HepG2 (cell line): Measurements from ENCODE around the gene ANO4. TPM values are rescaled to one million over a fixed set of nuclear protein-coding genes. Genes with fewer than 3 reads are reported as not detected.

Experiments used
- ATAC-seq: fragments of 200-7000 bp; cut with Tn5 transposase; 3 replicates; pipeline ENCODE4 v1.9.1; 2020; ENCODE audit warnings: mild to moderate bottlenecking, moderate library complexity
- BruUV-seq: library from RNA; stranded (reverse); fragments of 400-500 nt; replicated peaks from 2 replicates; lab custom pipeline; 2021; lab: Mats Ljungman, UMichigan
- CTCF ChIA-PET: fragments of 300-600 bp; formaldehyde crosslinking; extraction: SDS; loops from one replicate; lab custom pipeline; 2021; ENCODE audit warnings: low total read pairs, inconsistent platforms, low intra/inter-chr PET ratio; lab: Yijun Ruan, JAX
- POLR2A ChIA-PET: fragments of 350-600 bp; sonication (Branson Sonifier 250); formaldehyde crosslinking; loops from one replicate; lab custom pipeline; 2020; ENCODE audit warnings: antibody characterized with exemption, inconsistent platforms; lab: Yijun Ruan, JAX
- DNase-seq: peaks from one replicate; pipeline ENCODE4 v3.0.0-alpha.2; 2015; ENCODE audit warnings: low spot score
- FAIRE-seq: peaks from 3 replicates; lab custom pipeline; 2011; peaks lifted over from hg19 to GRCh38; lab: Jason Lieb, UNC
- H2AFZ ChIP-seq: one replicate; pipeline ENCODE4 v1.6.1; 2011; ENCODE audit warnings: low read length, inconsistent platforms
- H3K27ac ChIP-seq: fragments of 300-600 bp; 3 replicates; pipeline ENCODE4 v1.8.0; 2011; ENCODE audit warnings: mixed run types, mild to moderate bottlenecking, mixed read lengths, low read length, inconsistent platforms; ENCODE audit not compliant: insufficient read depth; ENCODE audit errors: extremely low read length
- H3K27me3 ChIP-seq, 2 experiments: fragments of 200-600 bp in 1 of 2; 2 replicates in 1 of 2; 3 replicates in 1 of 2; pipeline versions ENCODE4 v1.6.0 to v1.8.0; 2011; ENCODE audit warnings: low read length in 2 of 2, mild to moderate bottlenecking in 2 of 2, moderate library complexity in 2 of 2, inconsistent platforms in 1 of 2; ENCODE audit not compliant: insufficient read depth in 2 of 2, control insufficient read depth in 1 of 2
- H3K36me3 ChIP-seq, 2 experiments: fragments of 200-600 bp in 1 of 2; replicated peaks in 1 of 2; 2 replicates in 1 of 2; 3 replicates in 1 of 2; pipeline versions ENCODE4 v1.5.1 to v1.8.0; 2011; ENCODE audit warnings: low read length in 2 of 2, inconsistent platforms in 1 of 2; ENCODE audit not compliant: insufficient read depth in 2 of 2, control insufficient read depth in 1 of 2
- H3K4me1 ChIP-seq: 2 replicates; pipeline ENCODE4 v1.5.1; 2012; ENCODE audit warnings: low read length, inconsistent platforms; ENCODE audit not compliant: insufficient read depth
- H3K4me2 ChIP-seq: 2 replicates; pipeline ENCODE4 v1.6.0; 2011; ENCODE audit warnings: low read depth, low read length, inconsistent platforms
- H3K4me3 ChIP-seq, 3 experiments: fragments of 200-600 bp in 1 of 3; sonication (generic), shearing (Covaris generic) in 1 of 3; replicated peaks in 1 of 3; 2 replicates each; pipeline ENCODE4 v1.5.1; 2011 to 2016; ENCODE audit warnings: low read length in 3 of 3, inconsistent platforms in 2 of 3, low read depth in 2 of 3, mild to moderate bottlenecking in 2 of 3, control low read depth in 1 of 3, mixed read lengths in 1 of 3; ENCODE audit not compliant: insufficient read depth in 1 of 3
- H3K79me2 ChIP-seq: one replicate; pipeline ENCODE4 v1.6.1; 2011; ENCODE audit warnings: low read length, inconsistent platforms; ENCODE audit not compliant: insufficient read depth
- H3K9ac ChIP-seq: 2 replicates; pipeline ENCODE4 v1.6.0; 2011; ENCODE audit warnings: mild to moderate bottlenecking, low read depth, low read length, inconsistent platforms; ENCODE audit not compliant: insufficient read depth
- H3K9me3 ChIP-seq: 2 replicates; pipeline ENCODE4 v1.5.1; 2012; ENCODE audit warnings: mild to moderate bottlenecking, low read length
- H4K20me1 ChIP-seq: 2 replicates; pipeline ENCODE4 v1.6.0; 2011; ENCODE audit warnings: inconsistent platforms, mild to moderate bottlenecking, low read length, moderate library complexity; ENCODE audit not compliant: insufficient read depth
- BCL6 ChIP-seq: IDR thresholded peaks from 2 replicates; pipeline ENCODE4 v1.6.1; 2016; ENCODE audit warnings: missing genetic modification reagents, missing compliant biosample characterization
- DR1 ChIP-seq: sonication (generic); formaldehyde crosslinking; IDR thresholded peaks from 2 replicates; pipeline ENCODE4 v1.8.0; 2021; ENCODE audit warnings: mild to moderate bottlenecking, missing genetic modification reagents, inconsistent platforms
- ELF1 ChIP-seq: sonication (generic); formaldehyde crosslinking; IDR thresholded peaks from 2 replicates; pipeline ENCODE4 v1.4.0; 2020; ENCODE audit warnings: missing genetic modification reagents
- FOXA1 ChIP-seq, 2 experiments: fragments of 450-650 bp in 1 of 2; sonication (generic) in 1 of 2; formaldehyde crosslinking in 1 of 2; IDR thresholded peaks; 2 replicates each; pipeline versions ENCODE4 v1.4.0 to v1.6.1; 2016 to 2020; ENCODE audit warnings: missing genetic modification reagents in 1 of 2
- GMEB1 ChIP-seq: sonication (generic); formaldehyde crosslinking; IDR thresholded peaks from 2 replicates; pipeline ENCODE4 v1.5.1; 2020; ENCODE audit warnings: missing genetic modification reagents, mild to moderate bottlenecking, borderline replicate concordance
- KLF6 ChIP-seq: IDR thresholded peaks from 2 replicates; pipeline ENCODE4 v1.8.0; 2016; ENCODE audit warnings: missing biosample characterization, missing genetic modification reagents
- MXD4 ChIP-seq: IDR thresholded peaks from 2 replicates; pipeline ENCODE4 v1.6.1; 2016; ENCODE audit warnings: mild to moderate bottlenecking, missing biosample characterization, missing genetic modification reagents
- NCOA2 ChIP-seq: sonication (generic); formaldehyde crosslinking; IDR thresholded peaks from 2 replicates; pipeline ENCODE4 v1.8.0; 2022; ENCODE audit warnings: inconsistent platforms
- PRDM4 ChIP-seq: sonication (generic); formaldehyde crosslinking; IDR thresholded peaks from 2 replicates; pipeline ENCODE4 v1.9.0; 2021; ENCODE audit warnings: missing genetic modification reagents, borderline replicate concordance
- ZBED4 ChIP-seq: sonication (generic); formaldehyde crosslinking; IDR thresholded peaks from 2 replicates; pipeline ENCODE4 v1.4.0; 2020; ENCODE audit warnings: missing genetic modification reagents, borderline replicate concordance
- ZKSCAN1 ChIP-seq: fragments of 150-350 bp; IDR thresholded peaks from 2 replicates; pipeline ENCODE4 v1.6.1; 2014; ENCODE audit warnings: low read length
- ZMYM2 ChIP-seq: sonication (generic); formaldehyde crosslinking; IDR thresholded peaks from 2 replicates; pipeline ENCODE4 v1.8.0; 2022; ENCODE audit warnings: mild to moderate bottlenecking, missing genetic modification reagents
- ZNF143 ChIP-seq: sonication (generic); formaldehyde crosslinking; IDR thresholded peaks from 2 replicates; pipeline ENCODE4 v1.4.0; 2020; ENCODE audit warnings: missing genetic modification reagents
- ZNF335 ChIP-seq: sonication (generic); formaldehyde crosslinking; IDR thresholded peaks from 2 replicates; pipeline ENCODE4 v1.4.0; 2020; ENCODE audit warnings: missing genetic modification reagents
- ZNF414 ChIP-seq: sonication (generic); formaldehyde crosslinking; IDR thresholded peaks from 2 replicates; pipeline ENCODE4 v1.5.0; 2020; ENCODE audit warnings: missing genetic modification reagents
- ZNF619 ChIP-seq: sonication (generic); formaldehyde crosslinking; IDR thresholded peaks from 2 replicates; pipeline ENCODE4 v1.4.0; 2020; ENCODE audit warnings: mild to moderate bottlenecking, missing genetic modification reagents
- ZNF850 ChIP-seq: sonication (generic); formaldehyde crosslinking; conservative IDR thresholded peaks from 2 replicates; pipeline ENCODE4 v1.9.0; 2021; ENCODE audit warnings: mild to moderate bottlenecking, missing genetic modification reagents
- WGBS: methylation state at CpG from one replicate; pipeline ENCODE4 v1.1.6; 2017; ENCODE audit warnings: low lambda C conversion rate; 5-methylcytosine and 5-hydroxymethylcytosine counted together
- in situ Hi-C: cut with HindIII; loops from 2 replicates; pipeline ENCODE4 v1.10.0; 2017; ENCODE audit warnings: low pct_unique_long_range_greater_than_20kb; ENCODE audit not compliant: extremely low pct_ligation_motif_present
- intact Hi-C: fragments of 100-400 bp; cut with micrococcal nuclease; formaldehyde crosslinking; loops from one replicate; pipeline ENCODE4 v1.10.0; 2022; ENCODE audit not compliant: unreplicated experiment
- polyA plus RNA-seq, 8 experiments: library from polyadenylated mRNA; depleted of rRNA in 3 of 8; stranded (reverse) in 7 of 8; unstranded in 1 of 8; fragments of >200 nt; fragmentation: Illumina TruSeq in 4 of 8; extraction: Trizol in 4 of 8; gene quantifications; 2 replicates each; pipeline versions ENCODE4 v1.2.1 to v1.2.3, GENCODE V29; 2011 to 2016; ENCODE audit warnings: low read depth in 4 of 8, missing spikeins in 1 of 8, mixed read lengths in 1 of 8; ENCODE audit not compliant: insufficient read depth in 1 of 8
- total RNA-seq, 5 experiments: library from RNA; depleted of rRNA; stranded (reverse); fragments of >200 nt; fragmentation: Illumina TruSeq; extraction: Trizol; gene quantifications; 2 replicates each; pipeline ENCODE4 v1.2.3, GENCODE V29; 2016; ENCODE audit warnings: low read depth in 1 of 5

ANO4 gene
- total and polyA plus RNA-seq, 2 of the 13 experiments (the other 11 are each of a cell fraction or from before 2014, with no cell fraction given): not detected

GRCh38 chr12:100842156-100842555 is 47.6 kb downstream of the ANO4 start (continued):
- no peak for TF ChIP-seq PRDM4 (CRISPR knock-in tag)
- no peak for TF ChIP-seq MXD4 (CRISPR knock-in tag)
- no peak for TF ChIP-seq ZMYM2
- no peak for TF ChIP-seq ZNF619 (CRISPR knock-in tag)
- no peak for TF ChIP-seq ELF1 (CRISPR knock-in tag)
- no peak for TF ChIP-seq GMEB1 (CRISPR knock-in tag)
- no peak for TF ChIP-seq ZNF335
- TF ChIP-seq FOXA1 (IDR thresholded peaks at IDR 0.05): no peak
- no peak for TF ChIP-seq FOXA1 (CRISPR knock-in tag; IDR thresholded peaks at IDR 0.05)

GRCh38 chr12:100843061-100843460 is 48.5 kb downstream of the ANO4 start:
- in situ Hi-C loops: no loop called here
- no peak for FAIRE-seq
- WGBS: 2% methylated on average over 2 of the region's 2 CpGs
- no peak overlapping the region for H3K27ac ChIP-seq
- no peaks in the 10 kb centered on the region for H3K4me1 ChIP-seq
- no peak overlapping the region for H2AFZ ChIP-seq
- no peak for DNase-seq
- intact Hi-C loops: loop anchor here (10.0 kb wide), 1 partner anchor 122 kb away; no protein-coding TSS in a partner anchor
- H3K9ac ChIP-seq: no peak overlapping the region
- H3K36me3 ChIP-seq: no peaks in the 10 kb centered on the region
- H3K9me3 ChIP-seq: no peaks in the 10 kb centered on the region
- BruUV-seq: no TSS peak
- H3K4me2 ChIP-seq: no peak overlapping the region
- H4K20me1 ChIP-seq: no peaks in the 10 kb centered on the region
- H3K27me3 ChIP-seq: no peaks in the 10 kb centered on the region; a peak in 1 of 5 replicates
- ChIA-PET POLR2A (no interaction called here), CTCF (no interaction called here)
- no peaks in the 10 kb centered on the region for H3K79me2 ChIP-seq
- no peak overlapping the region for H3K4me3 ChIP-seq
- ATAC-seq: no peak
- TF ChIP-seq ZKSCAN1 (no peak), ZBED4 (CRISPR knock-in tag) (no peak), ZNF143 (CRISPR knock-in tag) (no peak), DR1 (CRISPR knock-in tag) (no peak), KLF6 (CRISPR knock-in tag) (no peak), ZNF850 (CRISPR knock-in tag) (no peak), BCL6 (no peak), ZNF414 (CRISPR knock-in tag) (no peak), NCOA2 (CRISPR knock-in tag) (no peak)
